Vagina (tissue), 2 donors: ENCODE results near the gene ARSI. TPM values are rescaled to one million over a fixed set of nuclear protein-coding genes. Genes with fewer than 3 reads are reported as not detected.

Source experiments
- DNase-seq, 2 donors: peaks; one replicate each; pipeline ENCODE4 v3.0.0-alpha.2; 2017; ENCODE audit errors: extremely low spot score in 2 of 2
- H3K27ac ChIP-seq: fragments of 200-600 bp; sonication (generic); one replicate; pipeline ENCODE4 v1.5.1; 2019
- H3K27me3 ChIP-seq: fragments of 200-600 bp; sonication (generic); one replicate; pipeline ENCODE4 v1.5.1; 2019
- H3K36me3 ChIP-seq, 2 donors: fragments of 200-600 bp; sonication (generic); one replicate each; pipeline ENCODE4 v1.5.1; 2017 to 2019
- H3K4me1 ChIP-seq: fragments of 200-600 bp; sonication (generic); one replicate; pipeline ENCODE4 v1.5.1; 2019
- H3K4me3 ChIP-seq, 2 donors: fragments of 200-600 bp; sonication (generic); 1 replicate in 1 of 2; 2 replicates in 1 of 2; pipeline ENCODE4 v1.5.1; 2016 to 2019
- H3K9me3 ChIP-seq: fragments of 200-600 bp; sonication (generic); one replicate; pipeline ENCODE4 v1.5.1; 2019
- POLR2A ChIP-seq, 2 donors: fragments of 450-650 bp; IDR thresholded peaks; one replicate each; pipeline ENCODE4 v1.6.1; 2017; ENCODE audit warnings: antibody characterized with exemption in 2 of 2, mild to moderate bottlenecking in 2 of 2, moderate library complexity in 2 of 2
- POLR2AphosphoS5 ChIP-seq, 2 donors: sonication (generic); formaldehyde crosslinking; IDR thresholded peaks; one replicate each; pipeline ENCODE4 v1.9.0; 2017; ENCODE audit warnings: antibody characterized with exemption in 2 of 2, mild to moderate bottlenecking in 2 of 2, low read depth in 1 of 2; ENCODE audit not compliant: insufficient read depth in 1 of 2
- intact Hi-C: fragments of 100-400 bp; cut with DNase I; formaldehyde crosslinking; loops from one replicate; pipeline ENCODE4 v1.15.1; 2023
- total RNA-seq: library from RNA; depleted of rRNA; stranded (reverse); fragments of >200 nt; gene quantifications from one replicate; pipeline ENCODE4 v1.2.3, GENCODE V29; 2016
- TF ChIP-seq, protein P1 (sequence below), 3 experiments: fragments of 450-650 bp in 2 of 3; fragments of 200-600 bp in 1 of 3; sonication (generic) in 1 of 3; IDR thresholded peaks; one replicate each; pipeline ENCODE4 v1.5.1; 2017 to 2019; ENCODE audit warnings: antibody characterized with exemption in 3 of 3, mild to moderate bottlenecking in 2 of 3, moderate library complexity in 2 of 3

The ARSI gene
- total RNA-seq, 1 donor from 2014 or later: 4.7 TPM

DNA sequence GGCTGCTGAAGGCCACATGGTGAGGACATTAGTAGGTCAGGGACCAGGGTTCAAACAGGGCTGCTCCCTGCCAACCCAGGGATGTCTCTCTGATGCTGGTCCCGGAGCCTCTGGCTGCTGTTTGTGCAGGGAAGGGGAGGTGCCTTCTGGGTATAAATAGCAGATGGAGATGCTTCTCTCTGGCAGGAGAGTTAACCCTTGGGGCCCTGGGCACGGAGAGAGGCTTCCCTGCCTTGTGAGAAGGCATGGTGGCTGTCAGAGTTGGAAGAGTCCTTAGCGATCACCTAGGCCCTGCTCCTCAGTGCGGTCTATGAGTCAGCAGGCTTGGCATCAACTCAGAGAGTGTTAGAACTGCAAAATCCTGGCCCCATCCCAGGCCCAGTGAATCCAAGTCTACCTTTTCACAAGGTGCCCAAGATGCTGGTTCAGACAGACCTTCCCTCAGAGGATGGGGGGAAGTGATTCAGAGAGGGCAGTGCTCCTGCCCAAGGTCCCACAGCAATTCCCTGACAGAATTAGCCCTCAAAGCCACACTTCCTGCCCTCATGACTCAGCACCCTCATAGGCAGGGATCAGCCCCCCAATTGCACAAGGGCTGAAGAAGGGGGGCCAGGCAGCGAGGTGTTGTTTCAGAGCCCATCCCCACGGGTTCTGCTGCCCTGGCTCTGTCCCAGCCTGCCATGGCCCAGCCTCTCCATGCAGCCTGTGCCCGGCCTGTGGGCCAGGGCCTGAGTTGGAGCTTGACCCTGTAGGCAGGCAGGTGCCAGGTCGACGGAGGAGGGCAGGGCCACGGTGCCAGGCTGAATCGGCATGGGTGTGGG lies 38.7 kb downstream of the ARSI start:
- no peak for DNase-seq
- Histone ChIP-seq H3K27me3 (no peaks in the 10 kb centered on the region), H3K4me1 (peaks cover 11% of the 10 kb centered on the region), H3K9me3 (no peaks in the 10 kb centered on the region), H3K27ac (no peak overlapping the region), H3K36me3 (no peaks in the 10 kb centered on the region), H3K4me3 (no peak overlapping the region)
- TF ChIP-seq POLR2AphosphoS5 (IDR thresholded peaks at IDR 0.05; ENCODE audit: insufficient read depth in 1 of 2, low read depth in 1 of 2) (no peak), POLR2A (IDR thresholded peaks at IDR 0.05) (no peak)
- TF ChIP-seq, protein P1, sequence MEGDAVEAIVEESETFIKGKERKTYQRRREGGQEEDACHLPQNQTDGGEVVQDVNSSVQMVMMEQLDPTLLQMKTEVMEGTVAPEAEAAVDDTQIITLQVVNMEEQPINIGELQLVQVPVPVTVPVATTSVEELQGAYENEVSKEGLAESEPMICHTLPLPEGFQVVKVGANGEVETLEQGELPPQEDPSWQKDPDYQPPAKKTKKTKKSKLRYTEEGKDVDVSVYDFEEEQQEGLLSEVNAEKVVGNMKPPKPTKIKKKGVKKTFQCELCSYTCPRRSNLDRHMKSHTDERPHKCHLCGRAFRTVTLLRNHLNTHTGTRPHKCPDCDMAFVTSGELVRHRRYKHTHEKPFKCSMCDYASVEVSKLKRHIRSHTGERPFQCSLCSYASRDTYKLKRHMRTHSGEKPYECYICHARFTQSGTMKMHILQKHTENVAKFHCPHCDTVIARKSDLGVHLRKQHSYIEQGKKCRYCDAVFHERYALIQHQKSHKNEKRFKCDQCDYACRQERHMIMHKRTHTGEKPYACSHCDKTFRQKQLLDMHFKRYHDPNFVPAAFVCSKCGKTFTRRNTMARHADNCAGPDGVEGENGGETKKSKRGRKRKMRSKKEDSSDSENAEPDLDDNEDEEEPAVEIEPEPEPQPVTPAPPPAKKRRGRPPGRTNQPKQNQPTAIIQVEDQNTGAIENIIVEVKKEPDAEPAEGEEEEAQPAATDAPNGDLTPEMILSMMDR (IDR thresholded peaks at IDR 0.05): no peak
- intact Hi-C loops: no loop called here

DNA sequence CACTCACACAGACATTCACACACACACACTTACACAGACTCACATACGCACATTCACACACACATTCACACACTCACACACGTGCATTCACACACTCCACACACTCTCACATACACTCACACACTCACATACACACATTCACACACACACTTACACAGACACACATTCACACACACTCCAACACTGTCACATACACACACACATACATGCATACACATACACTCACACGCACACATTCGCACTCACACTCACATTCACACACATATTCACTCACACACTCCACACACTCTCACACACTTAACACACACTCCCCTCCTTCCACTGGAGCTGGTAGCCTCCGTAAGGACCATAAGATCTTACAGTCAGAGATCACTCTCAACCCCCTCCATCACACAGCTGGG lies 39.3 kb downstream of the ARSI start:
- TF ChIP-seq, protein P1 (IDR thresholded peaks at IDR 0.05): no peak
- H3K4me3 ChIP-seq: no peak overlapping the region
- peaks cover 11% of the 10 kb centered on the region for H3K4me1 ChIP-seq
- DNase-seq: no peak
- intact Hi-C loops: no loop called here
- no peaks in the 10 kb centered on the region for H3K36me3 ChIP-seq
- no peaks in the 10 kb centered on the region for H3K9me3 ChIP-seq
- H3K27ac ChIP-seq: no peak overlapping the region
- H3K27me3 ChIP-seq: no peaks in the 10 kb centered on the region

DNA sequence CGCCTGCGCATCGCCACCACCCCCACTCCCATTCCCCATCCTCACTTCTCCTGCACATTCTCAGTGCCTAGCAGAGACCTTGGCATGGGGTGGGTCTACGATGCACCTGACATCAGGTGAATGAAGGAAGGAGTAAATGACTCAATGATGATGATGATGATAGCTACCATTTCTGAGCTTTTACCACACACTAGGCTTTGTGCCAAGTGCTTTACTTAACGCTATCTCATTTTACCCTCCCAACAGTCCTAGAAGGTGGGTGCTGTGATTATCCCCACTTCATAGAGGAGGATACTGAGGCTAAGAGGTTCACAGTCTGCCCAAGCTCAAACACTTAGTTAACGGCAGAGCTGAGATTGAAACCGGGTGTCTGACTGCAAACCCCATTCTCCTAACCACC lies 40.2 kb downstream of the ARSI start:
- TF ChIP-seq POLR2A (IDR thresholded peaks at IDR 0.05) (no peak), POLR2AphosphoS5 (IDR thresholded peaks at IDR 0.05; ENCODE audit: insufficient read depth in 1 of 2, low read depth in 1 of 2) (no peak)
- TF ChIP-seq, protein P1 (IDR thresholded peaks at IDR 0.05): no peak
- Histone ChIP-seq H3K4me1 (peaks cover 11% of the 10 kb centered on the region), H3K4me3 (no peak overlapping the region), H3K27ac (no peak overlapping the region), H3K36me3 (no peaks in the 10 kb centered on the region), H3K27me3 (no peaks in the 10 kb centered on the region), H3K9me3 (no peaks in the 10 kb centered on the region)
- intact Hi-C loops: no loop called here
- DNase-seq: no peak

DNA sequence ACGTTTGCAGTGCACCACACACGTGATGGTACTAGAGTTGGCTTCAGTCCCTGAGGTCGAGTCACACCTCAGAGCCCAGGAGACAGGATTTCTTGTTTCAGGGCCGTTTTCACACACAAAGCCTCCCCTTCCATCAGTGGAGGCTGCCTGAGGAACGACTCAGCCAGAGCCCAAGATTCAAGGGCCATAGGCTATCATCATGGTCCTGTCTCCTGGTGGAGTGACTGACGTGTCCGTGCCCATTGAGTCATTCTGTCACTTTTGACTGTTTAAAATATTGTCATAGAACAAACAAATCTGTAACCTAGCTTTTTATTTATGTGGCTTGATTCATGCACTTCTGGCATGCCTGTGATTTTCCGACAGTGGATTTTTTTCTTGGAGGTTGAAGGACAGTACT lies 41.5 kb downstream of the ARSI start:
- Histone ChIP-seq H3K4me1 (peaks cover 11% of the 10 kb centered on the region), H3K36me3 (no peaks in the 10 kb centered on the region), H3K4me3 (no peak overlapping the region), H3K27me3 (no peaks in the 10 kb centered on the region), H3K9me3 (no peaks in the 10 kb centered on the region), H3K27ac (no peak overlapping the region)
- TF ChIP-seq, protein P1 (IDR thresholded peaks at IDR 0.05): no peak
- TF ChIP-seq POLR2AphosphoS5 (IDR thresholded peaks at IDR 0.05; ENCODE audit: insufficient read depth in 1 of 2, low read depth in 1 of 2) (no peak), POLR2A (IDR thresholded peaks at IDR 0.05) (no peak)
- DNase-seq: no peak
- intact Hi-C loops: no loop called here

DNA sequence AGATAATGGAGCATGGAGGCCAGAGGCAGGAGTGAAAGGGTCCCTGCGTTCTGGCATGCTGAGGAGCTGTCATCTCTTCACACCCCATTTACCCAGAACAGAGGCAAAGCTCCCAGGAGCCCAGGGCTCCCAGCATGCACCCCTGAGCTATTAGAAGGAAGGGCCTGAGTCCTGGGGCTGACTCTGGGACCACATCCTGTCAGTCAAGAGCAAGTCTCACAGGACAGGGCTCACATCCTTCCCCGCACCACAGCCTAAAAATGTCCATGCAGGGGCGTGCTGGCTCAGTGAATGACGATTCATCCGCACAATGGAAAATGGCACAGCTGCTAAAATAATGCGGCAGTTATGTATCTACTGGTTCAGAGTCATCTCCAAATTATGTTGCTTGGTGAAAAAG lies 44.6 kb downstream of the ARSI start:
- H3K27me3 ChIP-seq: no peaks in the 10 kb centered on the region
- intact Hi-C loops: no loop called here
- no peak overlapping the region for H3K27ac ChIP-seq
- TF ChIP-seq POLR2AphosphoS5 (IDR thresholded peaks at IDR 0.05; ENCODE audit: insufficient read depth in 1 of 2, low read depth in 1 of 2) (no peak), POLR2A (IDR thresholded peaks at IDR 0.05) (no peak)
- TF ChIP-seq, protein P1 (IDR thresholded peaks at IDR 0.05): no peak
- no peaks in the 10 kb centered on the region for H3K9me3 ChIP-seq
- H3K4me1 ChIP-seq: no peaks in the 10 kb centered on the region
- DNase-seq: no peak
- no peak overlapping the region for H3K4me3 ChIP-seq
- H3K36me3 ChIP-seq: no peaks in the 10 kb centered on the region
